ENCODE data around the gene CLDN6. TPM values are rescaled to one million over a fixed set of nuclear protein-coding genes. Genes with fewer than 3 reads are reported as not detected.

Gene CLDN6
- total and polyA plus RNA-seq, 2 donors (not counting 1 experiment from before 2014, with no cell fraction given) = 0.03 TPM; not detected in 1

DNA sequence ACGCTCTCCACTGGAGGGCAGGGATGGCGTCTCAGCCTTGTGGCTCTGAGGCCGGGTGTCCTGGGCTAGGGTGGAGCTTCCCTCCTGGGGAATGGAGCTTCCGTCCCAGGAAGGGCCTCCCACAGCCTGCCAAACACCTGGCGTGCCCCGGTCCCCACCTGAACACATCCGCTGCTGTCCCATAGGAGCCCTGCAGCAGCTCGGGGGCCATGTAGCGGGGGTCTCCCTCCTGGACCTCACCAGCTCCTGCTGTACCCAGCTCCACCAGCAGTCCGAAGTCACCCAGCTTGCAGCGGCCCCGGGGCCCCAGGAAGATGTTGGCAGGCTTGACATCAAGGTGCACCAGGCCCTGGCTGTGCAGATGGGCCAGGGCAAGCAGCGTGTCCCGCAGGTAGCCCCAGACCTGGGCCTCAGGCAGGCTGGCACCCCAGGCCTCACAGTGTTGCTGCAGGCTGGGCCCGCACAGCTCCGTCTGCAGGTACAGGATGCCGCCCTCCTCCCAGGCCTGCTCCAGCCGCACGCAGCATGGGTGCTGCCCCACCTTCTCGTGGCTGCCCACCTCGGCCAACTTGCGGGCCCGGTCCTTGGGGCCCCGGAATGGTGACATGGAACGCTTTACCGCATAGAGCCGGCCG, 42.7 kb downstream of the CLDN6 start:
- Histone ChIP-seq H2AFZ (ENCODE audit: low read length) (no peak overlapping the region), H4K20me1 (ENCODE audit: control insufficient read depth, extremely low read depth, insufficient read depth, low read length) (no peaks in the 10 kb centered on the region), H3K79me2 (ENCODE audit: control insufficient read depth, insufficient read depth, low read length) (peaks cover 5% of the 10 kb centered on the region), H3K36me3 (ENCODE audit: control insufficient read depth, insufficient read depth, low read length) (peaks cover 2% of the 10 kb centered on the region), H3K9me3 (ENCODE audit: control insufficient read depth, insufficient read depth, low read depth, low read length) (no peaks in the 10 kb centered on the region), H3K4me1 (ENCODE audit: control insufficient read depth, extremely low read depth, insufficient read depth, low read length) (peaks cover 4% of the 10 kb centered on the region), H3K4me3 (replicated peaks in 1 of 4; ENCODE audit: control extremely low read depth in 1 of 4, insufficient read depth in 1 of 4, low read depth in 3 of 4, low read length in 4 of 4) (no peak overlapping the region), H3K27ac (ENCODE audit: insufficient read depth, low read length) (no peak overlapping the region), H3K4me2 (ENCODE audit: extremely low read depth, insufficient read depth, low read length) (no peak overlapping the region), H3K9ac (ENCODE audit: insufficient read depth, low read length) (no peak overlapping the region), H3K27me3 (ENCODE audit: control insufficient read depth, insufficient read depth, low read length) (no peaks in the 10 kb centered on the region)
- no peak for DNase-seq (ENCODE audit: low read depth in 2 of 2)
- TF ChIP-seq, protein P1, sequence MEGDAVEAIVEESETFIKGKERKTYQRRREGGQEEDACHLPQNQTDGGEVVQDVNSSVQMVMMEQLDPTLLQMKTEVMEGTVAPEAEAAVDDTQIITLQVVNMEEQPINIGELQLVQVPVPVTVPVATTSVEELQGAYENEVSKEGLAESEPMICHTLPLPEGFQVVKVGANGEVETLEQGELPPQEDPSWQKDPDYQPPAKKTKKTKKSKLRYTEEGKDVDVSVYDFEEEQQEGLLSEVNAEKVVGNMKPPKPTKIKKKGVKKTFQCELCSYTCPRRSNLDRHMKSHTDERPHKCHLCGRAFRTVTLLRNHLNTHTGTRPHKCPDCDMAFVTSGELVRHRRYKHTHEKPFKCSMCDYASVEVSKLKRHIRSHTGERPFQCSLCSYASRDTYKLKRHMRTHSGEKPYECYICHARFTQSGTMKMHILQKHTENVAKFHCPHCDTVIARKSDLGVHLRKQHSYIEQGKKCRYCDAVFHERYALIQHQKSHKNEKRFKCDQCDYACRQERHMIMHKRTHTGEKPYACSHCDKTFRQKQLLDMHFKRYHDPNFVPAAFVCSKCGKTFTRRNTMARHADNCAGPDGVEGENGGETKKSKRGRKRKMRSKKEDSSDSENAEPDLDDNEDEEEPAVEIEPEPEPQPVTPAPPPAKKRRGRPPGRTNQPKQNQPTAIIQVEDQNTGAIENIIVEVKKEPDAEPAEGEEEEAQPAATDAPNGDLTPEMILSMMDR (conservative IDR thresholded peaks at IDR 0.05 in 1 of 2, IDR thresholded peaks at IDR 0.05 in 1 of 2; ENCODE audit: low read depth in 1 of 2, low read length in 2 of 2) = no peak
- TF ChIP-seq EZH2 (IDR thresholded peaks at IDR 0.05; ENCODE audit: low read length, missing control alignments) = no peak

DNA sequence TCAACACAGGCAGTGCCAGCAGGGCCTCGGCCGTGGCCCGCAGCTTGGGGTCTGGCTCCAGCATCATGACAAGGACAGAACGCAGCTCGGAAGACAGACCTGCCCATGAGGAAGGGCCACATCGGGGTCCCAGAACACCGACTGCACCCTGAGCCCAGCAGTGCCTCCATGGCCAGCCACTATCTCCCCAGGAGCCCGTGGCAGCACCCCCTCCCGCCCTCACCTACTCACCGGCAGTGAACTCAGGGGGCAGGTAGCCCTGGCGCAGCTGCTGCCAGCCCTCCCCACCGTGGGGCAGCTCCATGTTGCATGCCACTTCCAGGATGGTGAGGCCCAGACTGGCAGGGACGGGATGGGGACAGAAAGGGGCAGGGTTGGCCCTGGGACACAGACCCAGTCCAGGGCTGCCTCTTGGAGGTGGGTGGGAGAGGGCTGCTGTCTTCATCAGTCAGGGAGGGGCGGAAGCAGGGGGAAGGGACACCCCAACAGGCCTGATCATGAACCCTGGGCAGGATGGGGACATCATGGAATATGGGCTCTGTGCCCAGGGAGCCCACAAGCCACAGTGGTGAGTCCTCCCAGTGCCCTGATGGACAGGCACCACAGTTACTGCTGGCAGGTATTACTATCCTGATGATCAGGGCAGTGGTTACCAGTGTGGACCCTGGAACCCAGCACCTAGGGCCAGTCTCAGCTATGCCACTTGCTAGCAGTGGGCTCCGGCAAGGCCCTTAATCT, 43.5 kb downstream of the CLDN6 start:
- no peak for TF ChIP-seq EZH2 (IDR thresholded peaks at IDR 0.05; ENCODE audit: low read length, missing control alignments)
- TF ChIP-seq, protein P1 (conservative IDR thresholded peaks at IDR 0.05 in 1 of 2, IDR thresholded peaks at IDR 0.05 in 1 of 2; ENCODE audit: low read depth in 1 of 2, low read length in 2 of 2) = no peak
- H3K9me3 ChIP-seq (ENCODE audit: control insufficient read depth, insufficient read depth, low read depth, low read length) = no peaks in the 10 kb centered on the region
- H2AFZ ChIP-seq (ENCODE audit: low read length) = no peak overlapping the region
- H3K4me2 ChIP-seq (ENCODE audit: extremely low read depth, insufficient read depth, low read length) = no peak overlapping the region
- no peak overlapping the region for H3K9ac ChIP-seq (ENCODE audit: insufficient read depth, low read length)
- H3K79me2 ChIP-seq (ENCODE audit: control insufficient read depth, insufficient read depth, low read length) = peaks cover 2% of the 10 kb centered on the region
- H3K36me3 ChIP-seq (ENCODE audit: control insufficient read depth, insufficient read depth, low read length) = peaks cover 2% of the 10 kb centered on the region
- no peak overlapping the region for H3K27ac ChIP-seq (ENCODE audit: insufficient read depth, low read length)
- H3K4me1 ChIP-seq (ENCODE audit: control insufficient read depth, extremely low read depth, insufficient read depth, low read length) = peaks cover under 1% of the 10 kb centered on the region
- no peaks in the 10 kb centered on the region for H3K27me3 ChIP-seq (ENCODE audit: control insufficient read depth, insufficient read depth, low read length)
- DNase-seq (ENCODE audit: low read depth in 2 of 2) = no peak
- no peak overlapping the region for H3K4me3 ChIP-seq (replicated peaks in 1 of 4; ENCODE audit: control extremely low read depth in 1 of 4, insufficient read depth in 1 of 4, low read depth in 3 of 4, low read length in 4 of 4)
- no peaks in the 10 kb centered on the region for H4K20me1 ChIP-seq (ENCODE audit: control insufficient read depth, extremely low read depth, insufficient read depth, low read length)

DNA sequence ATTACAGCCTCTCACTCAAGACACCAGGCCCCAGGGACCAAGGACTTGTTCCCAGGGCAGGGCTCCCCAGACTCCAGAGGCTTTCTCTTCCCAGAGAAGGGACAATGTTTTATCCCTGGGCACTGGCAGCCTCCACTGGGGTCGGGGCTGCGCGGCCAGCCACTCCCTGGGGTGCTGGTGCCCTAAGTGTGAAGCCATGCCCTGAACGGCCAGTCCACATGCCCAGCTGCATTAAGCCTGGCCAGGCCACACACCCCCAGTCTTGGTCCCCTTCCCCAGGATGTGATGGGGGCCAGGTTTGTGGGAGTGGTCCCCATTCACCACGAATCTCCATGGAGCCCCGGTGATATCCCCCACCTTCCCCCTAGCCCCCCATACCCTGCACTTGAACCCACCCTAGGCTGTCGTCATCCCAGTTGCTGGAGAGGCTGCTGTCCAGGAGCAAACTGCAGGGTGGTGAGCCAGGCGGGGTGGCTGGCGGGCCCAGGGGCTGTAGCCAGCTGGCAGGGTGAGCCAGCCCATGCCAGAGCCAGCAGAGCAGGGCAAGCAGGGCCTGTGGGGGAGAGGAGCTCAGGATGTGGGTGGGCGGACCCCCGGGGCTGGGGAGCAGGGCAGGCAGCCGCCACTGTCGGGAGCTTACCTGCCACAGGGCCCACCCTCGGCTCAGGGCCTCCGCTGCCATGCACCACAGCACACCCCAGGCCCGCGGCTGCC, 44.2 kb downstream of the CLDN6 start:
- no peaks in the 10 kb centered on the region for H3K27me3 ChIP-seq (ENCODE audit: control insufficient read depth, insufficient read depth, low read length)
- TF ChIP-seq, protein P1 (conservative IDR thresholded peaks at IDR 0.05 in 1 of 2, IDR thresholded peaks at IDR 0.05 in 1 of 2; ENCODE audit: low read depth in 1 of 2, low read length in 2 of 2) = no peak
- no peak for TF ChIP-seq EZH2 (IDR thresholded peaks at IDR 0.05; ENCODE audit: low read length, missing control alignments)
- H3K79me2 ChIP-seq (ENCODE audit: control insufficient read depth, insufficient read depth, low read length) = no peaks in the 10 kb centered on the region
- H2AFZ ChIP-seq (ENCODE audit: low read length) = no peak overlapping the region
- peaks cover 2% of the 10 kb centered on the region for H3K36me3 ChIP-seq (ENCODE audit: control insufficient read depth, insufficient read depth, low read length)
- H3K4me1 ChIP-seq (ENCODE audit: control insufficient read depth, extremely low read depth, insufficient read depth, low read length) = no peaks in the 10 kb centered on the region
- DNase-seq (ENCODE audit: low read depth in 2 of 2) = no peak
- H3K27ac ChIP-seq (ENCODE audit: insufficient read depth, low read length) = no peak overlapping the region
- no peak overlapping the region for H3K4me2 ChIP-seq (ENCODE audit: extremely low read depth, insufficient read depth, low read length)
- no peaks in the 10 kb centered on the region for H3K9me3 ChIP-seq (ENCODE audit: control insufficient read depth, insufficient read depth, low read depth, low read length)
- H3K4me3 ChIP-seq (replicated peaks in 1 of 4; ENCODE audit: control extremely low read depth in 1 of 4, insufficient read depth in 1 of 4, low read depth in 3 of 4, low read length in 4 of 4) = no peak overlapping the region
- no peaks in the 10 kb centered on the region for H4K20me1 ChIP-seq (ENCODE audit: control insufficient read depth, extremely low read depth, insufficient read depth, low read length)
- no peak overlapping the region for H3K9ac ChIP-seq (ENCODE audit: insufficient read depth, low read length)
